GM23338 (cell line): ENCODE results near the gene FAM72C. TPM values are rescaled to one million over a fixed set of nuclear protein-coding genes. Genes with fewer than 3 reads are reported as not detected.
"Not testable (repeated sequence)": the region's sequence is repeated elsewhere in the genome, so short reads cannot be mapped to it uniquely, and the experiment has no call there.

ENCODE experiments used
- ATAC-seq: fragments of 200-7000 bp; cut with Tn5 transposase; 3 replicates; pipeline ENCODE4 v1.9.1; 2020
- DNase-seq: peaks from one replicate; pipeline ENCODE4 v3.0.0-alpha.2; 2015; ENCODE audit warnings: low spot score
- H2AFZ ChIP-seq: fragments of 200-600 bp; sonication (generic); 2 replicates; pipeline ENCODE4 v1.8.0; 2016; ENCODE audit warnings: antibody characterized with exemption, mild to moderate bottlenecking, moderate library complexity
- H3F3A ChIP-seq: fragments of 200-600 bp; sonication (generic); replicated peaks from 2 replicates; pipeline ENCODE4 v1.8.0; 2017; ENCODE audit warnings: antibody characterized with exemption, mixed run types, low read depth
- H3K27ac ChIP-seq: fragments of 200-600 bp; sonication (generic); 2 replicates; pipeline ENCODE4 v1.6.1; 2016; ENCODE audit warnings: low read depth
- H3K27me3 ChIP-seq: fragments of 200-600 bp; sonication (generic); 2 replicates; pipeline ENCODE4 v1.8.0; 2016; ENCODE audit warnings: mild to moderate bottlenecking, mixed run types, moderate library complexity; ENCODE audit not compliant: insufficient read depth
- H3K36me3 ChIP-seq: fragments of 200-600 bp; sonication (generic); 2 replicates; pipeline ENCODE4 v1.8.0; 2016; ENCODE audit warnings: mild to moderate bottlenecking; ENCODE audit not compliant: insufficient read depth
- H3K4me1 ChIP-seq: fragments of 200-600 bp; sonication (generic); 2 replicates; pipeline ENCODE4 v1.8.0; 2016; ENCODE audit warnings: mild to moderate bottlenecking, moderate library complexity; ENCODE audit not compliant: insufficient read depth
- H3K4me2 ChIP-seq: fragments of 200-600 bp; sonication (generic); 2 replicates; pipeline ENCODE4 v1.7.1; 2017; ENCODE audit warnings: mixed run types
- H3K4me3 ChIP-seq: fragments of 200-600 bp; sonication (generic); 2 replicates; pipeline ENCODE4 v1.6.1; 2016; ENCODE audit warnings: mixed run types
- H3K79me2 ChIP-seq: fragments of 200-600 bp; sonication (generic); replicated peaks from 2 replicates; pipeline ENCODE4 v1.8.0; 2017; ENCODE audit warnings: mild to moderate bottlenecking; ENCODE audit not compliant: insufficient read depth
- H3K9me2 ChIP-seq: fragments of 200-600 bp; sonication (generic); 2 replicates; pipeline ENCODE4 v1.8.0; 2017; ENCODE audit not compliant: insufficient read depth
- H4K20me1 ChIP-seq: fragments of 200-600 bp; sonication (generic); replicated peaks from 2 replicates; pipeline ENCODE4 v1.8.0; 2017; ENCODE audit warnings: mild to moderate bottlenecking; ENCODE audit not compliant: insufficient read depth
- H3K27ac Mint-ChIP-seq: 2 replicates; pipeline ENCODE4 v1.8.0; 2020; ENCODE audit warnings: inconsistent platforms, mild to moderate bottlenecking, moderate library complexity, mixed read lengths
- H3K27me3 Mint-ChIP-seq: 3 replicates; pipeline ENCODE4 v1.8.0; 2022; ENCODE audit warnings: low read depth, mild to moderate bottlenecking, moderate library complexity, mixed read lengths, inconsistent platforms; ENCODE audit not compliant: insufficient read depth, poor library complexity
- H3K36me3 Mint-ChIP-seq: 3 replicates; pipeline ENCODE4 v1.8.0; 2021; ENCODE audit warnings: low read depth, mild to moderate bottlenecking, inconsistent platforms, moderate library complexity, mixed read lengths
- H3K4me1 Mint-ChIP-seq: 3 replicates; pipeline ENCODE4 v1.8.0; 2020; ENCODE audit warnings: mild to moderate bottlenecking, inconsistent platforms, mixed read lengths
- H3K4me3 Mint-ChIP-seq: 3 replicates; pipeline ENCODE4 v1.8.0; 2021; ENCODE audit warnings: moderate library complexity, mild to moderate bottlenecking, inconsistent platforms, mixed read lengths
- H3K9me3 Mint-ChIP-seq: 3 replicates; pipeline ENCODE4 v1.8.0; 2020; ENCODE audit warnings: moderate library complexity, mild to moderate bottlenecking, inconsistent platforms, mixed read lengths
- polyA plus RNA-seq: library from polyadenylated mRNA; unstranded; fragments of >200 nt; fragmentation: Nextera tagmentation; extraction: Ambion mirVana; gene quantifications from 2 replicates; pipeline ENCODE4 v1.2.1, GENCODE V29; 2016
- total RNA-seq: library from RNA; depleted of rRNA; stranded (reverse); fragments of >200 nt; shearing (Covaris generic); gene quantifications from 2 replicates; pipeline ENCODE4 v1.2.3, GENCODE V29; 2014

The FAM72C gene
- total and polyA plus RNA-seq, 2 experiments from 2014 or later, result 2.6 to 11.4 TPM

GRCh38 chr1:143964294-143964693, 7.5 kb downstream of the FAM72C start:
- not testable (repeated sequence) for H3K4me3 Mint-ChIP-seq, DNase-seq, H3F3A ChIP-seq

GRCh38 chr1:143955930-143956329, 15.9 kb downstream of the FAM72C start:
- not testable (repeated sequence) for H3K27me3 ChIP-seq, H3K27me3 Mint-ChIP-seq, H3K4me3 Mint-ChIP-seq, H3K4me1 ChIP-seq, H3K27ac ChIP-seq, H2AFZ ChIP-seq, ATAC-seq, H3K36me3 ChIP-seq, DNase-seq, H3K9me2 ChIP-seq, H3K4me1 Mint-ChIP-seq, H3K9me3 Mint-ChIP-seq, H3K79me2 ChIP-seq, H3K36me3 Mint-ChIP-seq, H3F3A ChIP-seq, H3K4me2 ChIP-seq, H3K27ac Mint-ChIP-seq, H3K4me3 ChIP-seq, H4K20me1 ChIP-seq

More at GRCh38 chr1:143964294-143964693, 7.5 kb downstream of the FAM72C start:
- not testable (repeated sequence) for H3K27me3 Mint-ChIP-seq, H2AFZ ChIP-seq, H4K20me1 ChIP-seq, H3K4me1 Mint-ChIP-seq, H3K4me3 ChIP-seq, H3K4me2 ChIP-seq, H3K36me3 ChIP-seq, H3K27ac ChIP-seq, H3K27ac Mint-ChIP-seq, H3K9me2 ChIP-seq, H3K36me3 Mint-ChIP-seq, H3K4me1 ChIP-seq, H3K9me3 Mint-ChIP-seq, H3K27me3 ChIP-seq, ATAC-seq, H3K79me2 ChIP-seq

GRCh38 chr1:143952913-143953312, 18.9 kb downstream of the FAM72C start:
- H3F3A ChIP-seq, H2AFZ ChIP-seq, ATAC-seq, H3K9me2 ChIP-seq, DNase-seq, H3K27me3 Mint-ChIP-seq, H3K9me3 Mint-ChIP-seq, H3K27ac ChIP-seq, H3K4me1 ChIP-seq, H3K4me3 ChIP-seq, H3K27me3 ChIP-seq, H3K4me3 Mint-ChIP-seq, H4K20me1 ChIP-seq, H3K36me3 ChIP-seq, H3K4me1 Mint-ChIP-seq, H3K36me3 Mint-ChIP-seq, H3K27ac Mint-ChIP-seq, H3K79me2 ChIP-seq, H3K4me2 ChIP-seq: not testable (repeated sequence)

GRCh38 chr1:143951485-143952391, 20.0 kb downstream of the FAM72C start:
- H3K4me3 ChIP-seq, H3K36me3 ChIP-seq, H3K27me3 ChIP-seq, ATAC-seq, DNase-seq, H3K27ac Mint-ChIP-seq, H3K4me3 Mint-ChIP-seq, H3K4me1 Mint-ChIP-seq, H3K9me3 Mint-ChIP-seq, H3F3A ChIP-seq, H3K4me1 ChIP-seq, H3K9me2 ChIP-seq, H3K79me2 ChIP-seq, H2AFZ ChIP-seq, H3K36me3 Mint-ChIP-seq, H3K27ac ChIP-seq, H4K20me1 ChIP-seq, H3K4me2 ChIP-seq, H3K27me3 Mint-ChIP-seq: not testable (repeated sequence)

GRCh38 chr1:143947749-143948148, 24.0 kb downstream of the FAM72C start:
- H3K9me3 Mint-ChIP-seq, ATAC-seq: not testable (repeated sequence)

GRCh38 chr1:143945253-143945652, 26.5 kb downstream of the FAM72C start:
- not testable (repeated sequence) for H3K4me3 Mint-ChIP-seq, DNase-seq, H3K36me3 ChIP-seq, H3K4me3 ChIP-seq, H2AFZ ChIP-seq, H3F3A ChIP-seq, H3K9me2 ChIP-seq, H4K20me1 ChIP-seq, H3K27ac ChIP-seq, ATAC-seq, H3K4me1 Mint-ChIP-seq, H3K4me2 ChIP-seq, H3K4me1 ChIP-seq, H3K9me3 Mint-ChIP-seq, H3K36me3 Mint-ChIP-seq, H3K79me2 ChIP-seq, H3K27me3 ChIP-seq, H3K27ac Mint-ChIP-seq, H3K27me3 Mint-ChIP-seq

More at GRCh38 chr1:143947749-143948148, 24.0 kb downstream of the FAM72C start:
- H3K36me3 Mint-ChIP-seq, DNase-seq, H3K27me3 ChIP-seq, H3F3A ChIP-seq, H2AFZ ChIP-seq, H3K9me2 ChIP-seq, H3K27me3 Mint-ChIP-seq, H3K36me3 ChIP-seq, H3K4me2 ChIP-seq, H3K4me1 ChIP-seq, H4K20me1 ChIP-seq, H3K27ac Mint-ChIP-seq, H3K4me1 Mint-ChIP-seq, H3K27ac ChIP-seq, H3K79me2 ChIP-seq, H3K4me3 ChIP-seq, H3K4me3 Mint-ChIP-seq: not testable (repeated sequence)
